Measurements from ENCODE around the gene ADAMTS16. TPM values are rescaled to one million over a fixed set of nuclear protein-coding genes. Genes with fewer than 3 reads are reported as not detected.

ADAMTS16 gene
- total and polyA plus RNA-seq, 10 donors = not detected

GRCh38 chr5:5298068-5298633 lies 158.0 kb downstream of the ADAMTS16 start:
- no peaks in the 10 kb centered on the region for H3K36me3 ChIP-seq
- no peak overlapping the region for H3K27ac ChIP-seq
- peaks cover 0 to 52% (median 32%) of the 10 kb centered on the region in 8 donors for H3K9me3 ChIP-seq
- 75 to 92% (median 83%) methylated on average over 4 of the region's 4 CpGs for WGBS, 5 donors
- DNase-seq = no peak
- H3K27me3 ChIP-seq (replicated peaks in 1 of 7) = no peaks in the 10 kb centered on the region
- no peaks in the 10 kb centered on the region for H3K4me1 ChIP-seq
- intact Hi-C loops (cut with DNase I; ENCODE audit: low total_unique reads) = no loop called here
- TF ChIP-seq POLR2AphosphoS5 (IDR thresholded peaks at IDR 0.05) = no peak
- TF ChIP-seq POLR2A (IDR thresholded peaks at IDR 0.05) = no peak
- TF ChIP-seq CTCF (IDR thresholded peaks at IDR 0.05 in 8 of 11, conservative IDR thresholded peaks at IDR 0.05 in 3 of 11) = no peak
- no peak overlapping the region for H3K4me3 ChIP-seq

- Histone ChIP-seq H3K27me3 (replicated peaks in 1 of 7) (no peaks in the 10 kb centered on the region), H3K4me1 (no peaks in the 10 kb centered on the region), H3K9me3 (peaks cover 0 to 52% (median 30%) of the 10 kb centered on the region in 8 donors), H3K4me3 (no peak overlapping the region), H3K36me3 (no peaks in the 10 kb centered on the region), H3K27ac (no peak overlapping the region)
- TF ChIP-seq CTCF (IDR thresholded peaks at IDR 0.05 in 8 of 11, conservative IDR thresholded peaks at IDR 0.05 in 3 of 11) (no peak), POLR2AphosphoS5 (IDR thresholded peaks at IDR 0.05) (no peak), POLR2A (IDR thresholded peaks at IDR 0.05) (no peak)
- WGBS, 5 donors = 75 to 82% (median 77%) methylated on average over 13 of the region's 13 CpGs
- no peak for DNase-seq
- intact Hi-C loops (cut with DNase I; ENCODE audit: low total_unique reads) = no loop called here
These were observed 158.9 kb downstream of the ADAMTS16 start for GRCh38 chr5:5298841-5299541.

- H3K27me3 ChIP-seq (replicated peaks in 1 of 7) = no peaks in the 10 kb centered on the region
- WGBS, 5 donors = 0 to 65% (median 36%) methylated on average over 3 of the region's 3 CpGs
- no peaks in the 10 kb centered on the region for H3K4me1 ChIP-seq
- H3K27ac ChIP-seq = no peak overlapping the region
- no peak for TF ChIP-seq POLR2A (IDR thresholded peaks at IDR 0.05)
- no peak for TF ChIP-seq POLR2AphosphoS5 (IDR thresholded peaks at IDR 0.05)
- TF ChIP-seq CTCF (IDR thresholded peaks at IDR 0.05 in 8 of 11, conservative IDR thresholded peaks at IDR 0.05 in 3 of 11) = no peak
- peaks cover 0 to 45% (median 24%) of the 10 kb centered on the region in 8 donors for H3K9me3 ChIP-seq
- H3K4me3 ChIP-seq = no peak overlapping the region
- H3K36me3 ChIP-seq = no peaks in the 10 kb centered on the region
- no peak for DNase-seq
- intact Hi-C loops (cut with DNase I; ENCODE audit: low total_unique reads) = no loop called here
These were observed 161.0 kb downstream of the ADAMTS16 start for GRCh38 chr5:5301176-5301575.

- H3K27me3 ChIP-seq (replicated peaks in 1 of 7) = no peaks in the 10 kb centered on the region
- no peak overlapping the region for H3K4me3 ChIP-seq
- WGBS, 5 donors = 54 to 79% (median 70%) methylated on average over 4 of the region's 4 CpGs
- no peaks in the 10 kb centered on the region for H3K36me3 ChIP-seq
- H3K27ac ChIP-seq = no peak overlapping the region
- intact Hi-C loops (cut with DNase I; ENCODE audit: low total_unique reads) = no loop called here
- DNase-seq = no peak
- no peaks in the 10 kb centered on the region for H3K4me1 ChIP-seq
- peaks cover 0 to 45% (median 23%) of the 10 kb centered on the region in 8 donors for H3K9me3 ChIP-seq
- TF ChIP-seq POLR2AphosphoS5 (IDR thresholded peaks at IDR 0.05) = no peak
- TF ChIP-seq POLR2A (IDR thresholded peaks at IDR 0.05) = no peak
- TF ChIP-seq CTCF (IDR thresholded peaks at IDR 0.05 in 8 of 11, conservative IDR thresholded peaks at IDR 0.05 in 3 of 11) = no peak
These were observed 162.1 kb downstream of the ADAMTS16 start for GRCh38 chr5:5302201-5302600.
